GM23338 (cell line): ENCODE measurements around the gene PCSK5. TPM values are rescaled to one million over a fixed set of nuclear protein-coding genes. Genes with fewer than 3 reads are reported as not detected.

Experiments
- ATAC-seq: fragments of 200-7000 bp; cut with Tn5 transposase; 3 replicates; pipeline ENCODE4 v1.9.1; 2020
- DNase-seq: peaks from one replicate; pipeline ENCODE4 v3.0.0-alpha.2; 2015; ENCODE audit warnings: low spot score
- H2AFZ ChIP-seq: fragments of 200-600 bp; sonication (generic); 2 replicates; pipeline ENCODE4 v1.8.0; 2016; ENCODE audit warnings: antibody characterized with exemption, mild to moderate bottlenecking, moderate library complexity
- H3F3A ChIP-seq: fragments of 200-600 bp; sonication (generic); replicated peaks from 2 replicates; pipeline ENCODE4 v1.8.0; 2017; ENCODE audit warnings: antibody characterized with exemption, mixed run types, low read depth
- H3K27ac ChIP-seq: fragments of 200-600 bp; sonication (generic); 2 replicates; pipeline ENCODE4 v1.6.1; 2016; ENCODE audit warnings: low read depth
- H3K27me3 ChIP-seq: fragments of 200-600 bp; sonication (generic); 2 replicates; pipeline ENCODE4 v1.8.0; 2016; ENCODE audit warnings: mild to moderate bottlenecking, mixed run types, moderate library complexity; ENCODE audit not compliant: insufficient read depth
- H3K36me3 ChIP-seq: fragments of 200-600 bp; sonication (generic); 2 replicates; pipeline ENCODE4 v1.8.0; 2016; ENCODE audit warnings: mild to moderate bottlenecking; ENCODE audit not compliant: insufficient read depth
- H3K4me1 ChIP-seq: fragments of 200-600 bp; sonication (generic); 2 replicates; pipeline ENCODE4 v1.8.0; 2016; ENCODE audit warnings: mild to moderate bottlenecking, moderate library complexity; ENCODE audit not compliant: insufficient read depth
- H3K4me2 ChIP-seq: fragments of 200-600 bp; sonication (generic); 2 replicates; pipeline ENCODE4 v1.7.1; 2017; ENCODE audit warnings: mixed run types
- H3K4me3 ChIP-seq: fragments of 200-600 bp; sonication (generic); 2 replicates; pipeline ENCODE4 v1.6.1; 2016; ENCODE audit warnings: mixed run types
- H3K79me2 ChIP-seq: fragments of 200-600 bp; sonication (generic); replicated peaks from 2 replicates; pipeline ENCODE4 v1.8.0; 2017; ENCODE audit warnings: mild to moderate bottlenecking; ENCODE audit not compliant: insufficient read depth
- H3K9me2 ChIP-seq: fragments of 200-600 bp; sonication (generic); 2 replicates; pipeline ENCODE4 v1.8.0; 2017; ENCODE audit not compliant: insufficient read depth
- H4K20me1 ChIP-seq: fragments of 200-600 bp; sonication (generic); replicated peaks from 2 replicates; pipeline ENCODE4 v1.8.0; 2017; ENCODE audit warnings: mild to moderate bottlenecking; ENCODE audit not compliant: insufficient read depth
- H3K27ac Mint-ChIP-seq: 2 replicates; pipeline ENCODE4 v1.8.0; 2020; ENCODE audit warnings: inconsistent platforms, mild to moderate bottlenecking, moderate library complexity, mixed read lengths
- H3K27me3 Mint-ChIP-seq: 3 replicates; pipeline ENCODE4 v1.8.0; 2022; ENCODE audit warnings: low read depth, mild to moderate bottlenecking, moderate library complexity, mixed read lengths, inconsistent platforms; ENCODE audit not compliant: insufficient read depth, poor library complexity
- H3K36me3 Mint-ChIP-seq: 3 replicates; pipeline ENCODE4 v1.8.0; 2021; ENCODE audit warnings: low read depth, mild to moderate bottlenecking, inconsistent platforms, moderate library complexity, mixed read lengths
- H3K4me1 Mint-ChIP-seq: 3 replicates; pipeline ENCODE4 v1.8.0; 2020; ENCODE audit warnings: mild to moderate bottlenecking, inconsistent platforms, mixed read lengths
- H3K4me3 Mint-ChIP-seq: 3 replicates; pipeline ENCODE4 v1.8.0; 2021; ENCODE audit warnings: moderate library complexity, mild to moderate bottlenecking, inconsistent platforms, mixed read lengths
- H3K9me3 Mint-ChIP-seq: 3 replicates; pipeline ENCODE4 v1.8.0; 2020; ENCODE audit warnings: moderate library complexity, mild to moderate bottlenecking, inconsistent platforms, mixed read lengths
- CREB1 ChIP-seq: fragments of 250-450 bp; sonication (Bioruptor Pico); IDR thresholded peaks from 2 replicates; pipeline ENCODE4 v1.5.0; 2020; ENCODE audit warnings: low read depth, mild to moderate bottlenecking, moderate library complexity
- ETS1 ChIP-seq: IDR thresholded peaks from 2 replicates; pipeline ENCODE4 v1.6.1; 2016; ENCODE audit warnings: antibody characterized with exemption
- EZH2 ChIP-seq: fragments of 200-600 bp; sonication (generic); IDR thresholded peaks from one replicate; pipeline ENCODE4 v1.8.0; 2017; ENCODE audit warnings: antibody characterized with exemption, mild to moderate bottlenecking, low read depth; ENCODE audit not compliant: unreplicated experiment
- EZH2phosphoT487 ChIP-seq: fragments of 200-600 bp; sonication (generic); IDR thresholded peaks from one replicate; pipeline ENCODE4 v1.8.1; 2018; ENCODE audit warnings: antibody characterized with exemption; ENCODE audit not compliant: unreplicated experiment
- JUNB ChIP-seq: IDR thresholded peaks from one replicate; pipeline ENCODE4 v1.6.1; 2016; ENCODE audit warnings: antibody characterized with exemption; ENCODE audit not compliant: unreplicated experiment
- NANOG ChIP-seq: IDR thresholded peaks from 2 replicates; pipeline ENCODE4 v1.6.1; 2016; ENCODE audit warnings: antibody characterized with exemption, borderline replicate concordance
- POLR2AphosphoS5 ChIP-seq: IDR thresholded peaks from 2 replicates; pipeline ENCODE4 v1.6.1; 2016; ENCODE audit warnings: antibody characterized with exemption, low read depth
- REST ChIP-seq: IDR thresholded peaks from one replicate; pipeline ENCODE4 v1.6.1; 2018; ENCODE audit warnings: antibody characterized with exemption; ENCODE audit not compliant: unreplicated experiment
- STAT1 ChIP-seq: IDR thresholded peaks from one replicate; pipeline ENCODE4 v1.6.1; 2016; ENCODE audit warnings: antibody characterized with exemption; ENCODE audit not compliant: unreplicated experiment
- ZNF114 ChIP-seq: fragments of 250-450 bp; sonication (Bioruptor Pico); IDR thresholded peaks from 2 replicates; pipeline ENCODE4 v1.5.0; 2020; ENCODE audit warnings: mild to moderate bottlenecking, moderate library complexity
- ZNF331 ChIP-seq: fragments of 250-450 bp; sonication (Bioruptor Pico); IDR thresholded peaks from 2 replicates; pipeline ENCODE4 v1.5.0; 2020; ENCODE audit warnings: low read depth, mild to moderate bottlenecking, moderate library complexity
- polyA plus RNA-seq: library from polyadenylated mRNA; unstranded; fragments of >200 nt; fragmentation: Nextera tagmentation; extraction: Ambion mirVana; gene quantifications from 2 replicates; pipeline ENCODE4 v1.2.1, GENCODE V29; 2016
- total RNA-seq: library from RNA; depleted of rRNA; stranded (reverse); fragments of >200 nt; shearing (Covaris generic); gene quantifications from 2 replicates; pipeline ENCODE4 v1.2.3, GENCODE V29; 2014
- TF ChIP-seq, protein P1 (sequence below), 2 experiments: fragments of 200-600 bp in 1 of 2; sonication (generic) in 1 of 2; conservative IDR thresholded peaks; 2 replicates each; pipeline versions ENCODE4 v1.5.1 to v1.6.1; 2016 to 2017; ENCODE audit warnings: antibody characterized with exemption in 2 of 2, low read depth in 2 of 2, mild to moderate bottlenecking in 2 of 2, moderate library complexity in 1 of 2
- TF ChIP-seq, protein P2 (sequence below): fragments of 250-450 bp; sonication (Bioruptor Pico); IDR thresholded peaks from 2 replicates; pipeline ENCODE4 v1.5.0; 2020; ENCODE audit warnings: mild to moderate bottlenecking, moderate library complexity

PCSK5 gene
- total and polyA plus RNA-seq, 2 experiments from 2014 or later = 12.3 to 34.8 TPM

DNA sequence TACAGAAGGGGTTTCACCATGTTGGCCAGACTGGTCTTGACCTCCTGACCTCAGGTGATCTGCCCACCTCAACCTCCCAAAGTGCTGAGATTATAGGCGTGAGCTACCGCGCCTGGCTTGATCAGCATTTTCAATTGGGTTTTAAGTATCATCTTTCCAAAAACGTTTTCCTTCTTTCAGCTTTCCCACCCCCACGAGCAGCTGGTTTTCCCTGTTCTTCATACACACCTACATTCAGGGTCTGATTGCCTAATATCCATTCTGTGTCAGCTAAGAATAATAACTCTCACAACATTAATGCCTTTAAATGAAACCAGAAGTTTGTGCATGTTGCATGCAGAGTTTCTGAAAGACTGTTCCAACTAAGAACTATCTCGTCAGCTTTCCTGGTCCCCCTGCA is 465.4 kb downstream of the PCSK5 start:
- H3K9me3 Mint-ChIP-seq = 0 out of 3 replicates have a peak, but pooled peaks cover 2% of the 10 kb centered on the region
- no peaks in the 10 kb centered on the region for H3K79me2 ChIP-seq
- H3K4me3 ChIP-seq = no peak overlapping the region
- no peaks in the 10 kb centered on the region for H3K36me3 Mint-ChIP-seq
- ATAC-seq = no peak
- no peaks in the 10 kb centered on the region for H3K9me2 ChIP-seq
- no peaks in the 10 kb centered on the region for H3K36me3 ChIP-seq
- no peak overlapping the region for H3K27ac Mint-ChIP-seq
- no peak for DNase-seq
- H3K4me3 Mint-ChIP-seq = no peak overlapping the region
- H3K4me1 ChIP-seq = no peaks in the 10 kb centered on the region
- no peaks in the 10 kb centered on the region for H3K4me1 Mint-ChIP-seq
- no peak overlapping the region for H3K27ac ChIP-seq
- no peak overlapping the region for H2AFZ ChIP-seq
- H3K27me3 Mint-ChIP-seq = peaks cover 3% of the 10 kb centered on the region
- TF ChIP-seq POLR2AphosphoS5 (no peak), ETS1 (no peak), ZNF114 (CRISPR knock-in tag) (no peak), CREB1 (CRISPR knock-in tag) (no peak), JUNB (no peak), EZH2 (no peak), STAT1 (no peak), NANOG (no peak), EZH2phosphoT487 (no peak), ZNF331 (CRISPR knock-in tag) (no peak), REST (no peak)
- TF ChIP-seq, protein P1, sequence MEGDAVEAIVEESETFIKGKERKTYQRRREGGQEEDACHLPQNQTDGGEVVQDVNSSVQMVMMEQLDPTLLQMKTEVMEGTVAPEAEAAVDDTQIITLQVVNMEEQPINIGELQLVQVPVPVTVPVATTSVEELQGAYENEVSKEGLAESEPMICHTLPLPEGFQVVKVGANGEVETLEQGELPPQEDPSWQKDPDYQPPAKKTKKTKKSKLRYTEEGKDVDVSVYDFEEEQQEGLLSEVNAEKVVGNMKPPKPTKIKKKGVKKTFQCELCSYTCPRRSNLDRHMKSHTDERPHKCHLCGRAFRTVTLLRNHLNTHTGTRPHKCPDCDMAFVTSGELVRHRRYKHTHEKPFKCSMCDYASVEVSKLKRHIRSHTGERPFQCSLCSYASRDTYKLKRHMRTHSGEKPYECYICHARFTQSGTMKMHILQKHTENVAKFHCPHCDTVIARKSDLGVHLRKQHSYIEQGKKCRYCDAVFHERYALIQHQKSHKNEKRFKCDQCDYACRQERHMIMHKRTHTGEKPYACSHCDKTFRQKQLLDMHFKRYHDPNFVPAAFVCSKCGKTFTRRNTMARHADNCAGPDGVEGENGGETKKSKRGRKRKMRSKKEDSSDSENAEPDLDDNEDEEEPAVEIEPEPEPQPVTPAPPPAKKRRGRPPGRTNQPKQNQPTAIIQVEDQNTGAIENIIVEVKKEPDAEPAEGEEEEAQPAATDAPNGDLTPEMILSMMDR (conservative IDR thresholded peaks at IDR 0.05; ENCODE audit: low read depth in 2 of 2) = no peak
- TF ChIP-seq, protein P2, sequence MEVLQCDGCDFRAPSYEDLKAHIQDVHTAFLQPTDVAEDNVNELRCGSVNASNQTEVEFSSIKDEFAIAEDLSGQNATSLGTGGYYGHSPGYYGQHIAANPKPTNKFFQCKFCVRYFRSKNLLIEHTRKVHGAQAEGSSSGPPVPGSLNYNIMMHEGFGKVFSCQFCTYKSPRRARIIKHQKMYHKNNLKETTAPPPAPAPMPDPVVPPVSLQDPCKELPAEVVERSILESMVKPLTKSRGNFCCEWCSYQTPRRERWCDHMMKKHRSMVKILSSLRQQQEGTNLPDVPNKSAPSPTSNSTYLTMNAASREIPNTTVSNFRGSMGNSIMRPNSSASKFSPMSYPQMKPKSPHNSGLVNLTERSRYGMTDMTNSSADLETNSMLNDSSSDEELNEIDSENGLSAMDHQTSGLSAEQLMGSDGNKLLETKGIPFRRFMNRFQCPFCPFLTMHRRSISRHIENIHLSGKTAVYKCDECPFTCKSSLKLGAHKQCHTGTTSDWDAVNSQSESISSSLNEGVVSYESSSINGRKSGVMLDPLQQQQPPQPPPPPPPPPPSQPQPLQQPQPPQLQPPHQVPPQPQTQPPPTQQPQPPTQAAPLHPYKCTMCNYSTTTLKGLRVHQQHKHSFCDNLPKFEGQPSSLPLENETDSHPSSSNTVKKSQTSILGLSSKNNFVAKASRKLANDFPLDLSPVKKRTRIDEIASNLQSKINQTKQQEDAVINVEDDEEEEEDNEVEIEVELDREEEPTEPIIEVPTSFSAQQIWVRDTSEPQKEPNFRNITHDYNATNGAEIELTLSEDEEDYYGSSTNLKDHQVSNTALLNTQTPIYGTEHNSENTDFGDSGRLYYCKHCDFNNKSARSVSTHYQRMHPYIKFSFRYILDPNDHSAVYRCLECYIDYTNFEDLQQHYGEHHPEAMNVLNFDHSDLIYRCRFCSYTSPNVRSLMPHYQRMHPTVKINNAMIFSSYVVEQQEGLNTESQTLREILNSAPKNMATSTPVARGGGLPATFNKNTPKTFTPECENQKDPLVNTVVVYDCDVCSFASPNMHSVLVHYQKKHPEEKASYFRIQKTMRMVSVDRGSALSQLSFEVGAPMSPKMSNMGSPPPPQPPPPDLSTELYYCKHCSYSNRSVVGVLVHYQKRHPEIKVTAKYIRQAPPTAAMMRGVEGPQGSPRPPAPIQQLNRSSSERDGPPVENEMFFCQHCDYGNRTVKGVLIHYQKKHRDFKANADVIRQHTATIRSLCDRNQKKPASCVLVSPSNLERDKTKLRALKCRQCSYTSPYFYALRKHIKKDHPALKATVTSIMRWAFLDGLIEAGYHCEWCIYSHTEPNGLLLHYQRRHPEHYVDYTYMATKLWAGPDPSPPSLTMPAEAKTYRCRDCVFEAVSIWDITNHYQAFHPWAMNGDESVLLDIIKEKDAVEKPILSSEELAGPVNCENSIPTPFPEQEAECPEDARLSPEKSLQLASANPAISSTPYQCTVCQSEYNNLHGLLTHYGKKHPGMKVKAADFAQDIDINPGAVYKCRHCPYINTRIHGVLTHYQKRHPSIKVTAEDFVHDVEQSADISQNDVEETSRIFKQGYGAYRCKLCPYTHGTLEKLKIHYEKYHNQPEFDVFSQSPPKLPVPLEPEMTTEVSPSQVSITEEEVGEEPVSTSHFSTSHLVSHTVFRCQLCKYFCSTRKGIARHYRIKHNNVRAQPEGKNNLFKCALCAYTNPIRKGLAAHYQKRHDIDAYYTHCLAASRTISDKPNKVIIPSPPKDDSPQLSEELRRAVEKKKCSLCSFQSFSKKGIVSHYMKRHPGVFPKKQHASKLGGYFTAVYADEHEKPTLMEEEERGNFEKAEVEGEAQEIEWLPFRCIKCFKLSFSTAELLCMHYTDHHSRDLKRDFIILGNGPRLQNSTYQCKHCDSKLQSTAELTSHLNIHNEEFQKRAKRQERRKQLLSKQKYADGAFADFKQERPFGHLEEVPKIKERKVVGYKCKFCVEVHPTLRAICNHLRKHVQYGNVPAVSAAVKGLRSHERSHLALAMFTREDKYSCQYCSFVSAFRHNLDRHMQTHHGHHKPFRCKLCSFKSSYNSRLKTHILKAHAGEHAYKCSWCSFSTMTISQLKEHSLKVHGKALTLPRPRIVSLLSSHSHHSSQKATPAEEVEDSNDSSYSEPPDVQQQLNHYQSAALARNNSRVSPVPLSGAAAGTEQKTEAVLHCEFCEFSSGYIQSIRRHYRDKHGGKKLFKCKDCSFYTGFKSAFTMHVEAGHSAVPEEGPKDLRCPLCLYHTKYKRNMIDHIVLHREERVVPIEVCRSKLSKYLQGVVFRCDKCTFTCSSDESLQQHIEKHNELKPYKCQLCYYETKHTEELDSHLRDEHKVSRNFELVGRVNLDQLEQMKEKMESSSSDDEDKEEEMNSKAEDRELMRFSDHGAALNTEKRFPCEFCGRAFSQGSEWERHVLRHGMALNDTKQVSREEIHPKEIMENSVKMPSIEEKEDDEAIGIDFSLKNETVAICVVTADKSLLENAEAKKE (CRISPR knock-in tag) = no peak
- H3F3A ChIP-seq = no peaks in the 10 kb centered on the region
- no peaks in the 10 kb centered on the region for H4K20me1 ChIP-seq
- no peak overlapping the region for H3K4me2 ChIP-seq
- H3K27me3 ChIP-seq = no peaks in the 10 kb centered on the region
